Measurements from ENCODE around the gene MAN1C1.
"Not testable (repeated sequence)": the region's sequence is repeated elsewhere in the genome, so short reads cannot be mapped to it uniquely, and the experiment has no call there.

The MAN1C1 gene

DNA sequence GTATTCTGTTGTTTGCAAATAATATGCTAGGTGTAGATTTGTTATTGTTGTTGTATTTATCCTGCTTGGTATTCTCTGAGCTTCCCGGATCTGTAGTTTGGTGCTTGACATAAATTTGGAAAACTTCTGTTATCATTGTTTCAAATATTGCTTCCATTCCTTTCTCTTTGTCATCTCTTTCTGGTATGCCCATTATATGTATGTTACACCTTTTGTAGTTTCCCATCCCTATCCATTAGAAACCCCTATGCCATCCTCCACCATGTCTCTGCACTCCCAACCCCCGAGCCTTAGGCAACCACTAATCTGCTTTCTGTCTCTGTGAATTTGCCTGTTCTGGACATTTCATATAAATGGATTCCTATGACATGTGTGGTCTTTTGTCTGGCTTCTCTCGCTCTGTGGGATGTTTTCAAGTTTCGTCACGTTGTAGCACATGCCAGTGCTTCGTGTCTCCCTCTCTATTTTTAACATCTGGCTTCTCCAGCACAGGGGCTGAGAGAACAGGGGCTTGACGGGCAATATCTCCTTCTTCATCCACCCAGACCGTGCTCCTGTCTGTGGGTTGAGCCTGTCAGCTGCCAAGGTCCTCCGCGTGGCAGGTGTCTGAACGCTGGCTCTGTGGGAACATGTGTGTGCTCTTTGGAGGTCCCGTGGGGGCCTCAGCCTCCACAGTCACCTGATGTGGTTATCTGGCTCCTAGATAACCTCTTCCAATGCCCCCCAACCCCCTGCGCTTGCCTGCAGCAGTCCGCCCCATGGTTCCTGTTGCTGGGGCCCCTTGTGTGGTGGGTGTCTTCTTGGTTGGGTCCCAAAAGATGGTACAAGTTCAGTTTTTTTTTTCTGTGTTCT is 32.8 kb upstream of the MAN1C1 start:
- no peak for DNase-seq (ENCODE audit: low read depth in 2 of 2)

DNA sequence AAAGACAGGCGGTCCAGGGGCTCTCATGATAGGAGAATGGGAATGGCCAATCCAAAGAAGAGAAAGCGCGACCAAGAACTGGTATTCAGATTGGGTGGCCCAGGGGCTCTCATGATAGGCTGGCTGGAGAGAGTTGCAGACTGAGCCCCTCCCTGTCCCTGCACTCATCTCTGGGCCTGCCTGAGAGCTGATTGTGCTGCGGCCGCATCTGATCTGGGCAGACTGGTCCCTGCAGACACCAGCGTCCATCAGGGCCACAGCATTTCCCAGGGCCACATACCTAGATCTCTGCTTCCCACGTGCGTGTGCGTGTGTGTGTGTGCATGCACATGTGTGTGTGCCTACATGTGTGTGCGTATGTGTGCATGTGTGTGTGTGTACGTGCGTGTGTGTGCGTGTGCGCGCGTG is 30.4 kb upstream of the MAN1C1 start:
- no peak for DNase-seq (ENCODE audit: low read depth in 2 of 2)

DNA sequence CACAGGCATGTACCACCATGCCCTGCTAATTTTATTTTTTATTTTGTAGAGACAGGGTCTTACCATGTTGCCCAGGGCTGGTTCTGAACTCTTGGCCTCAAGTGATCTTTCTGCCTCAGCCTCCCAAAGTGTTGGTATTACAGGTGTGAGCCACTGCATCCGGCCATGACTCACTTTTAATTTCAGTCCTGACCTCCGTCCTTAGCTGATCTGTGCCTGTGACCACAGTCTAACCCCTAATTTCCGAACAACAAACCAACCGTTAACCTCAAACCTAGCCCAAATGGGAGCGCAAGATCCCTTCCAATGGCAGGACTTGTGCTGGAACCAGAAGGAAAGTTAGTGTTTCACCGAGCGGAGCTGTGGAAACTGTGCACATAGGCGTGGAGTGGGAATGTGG is 29.3 kb upstream of the MAN1C1 start:
- DNase-seq (ENCODE audit: low read depth in 2 of 2): no peak

DNA sequence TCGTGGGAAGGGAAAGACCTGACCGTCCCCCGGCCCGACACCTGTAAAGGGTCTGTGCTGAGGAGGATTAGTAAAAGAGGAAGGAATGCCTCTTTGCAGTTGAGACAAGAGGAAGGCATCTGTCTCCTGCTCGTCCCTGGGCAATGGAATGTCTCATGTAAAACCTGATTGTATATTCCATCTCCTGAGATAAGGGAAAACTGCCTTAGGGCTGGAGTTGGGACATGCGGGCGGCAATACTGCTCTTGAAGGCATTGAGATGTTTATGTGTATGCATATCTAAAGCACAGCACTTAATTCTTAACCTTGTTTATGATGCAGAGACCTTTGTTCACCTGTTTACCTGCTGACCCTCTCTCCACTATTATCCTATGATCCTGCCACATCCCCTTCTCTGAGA is 28.4 kb upstream of the MAN1C1 start:
- not testable (repeated sequence) for DNase-seq (ENCODE audit: low read depth in 2 of 2)

DNA sequence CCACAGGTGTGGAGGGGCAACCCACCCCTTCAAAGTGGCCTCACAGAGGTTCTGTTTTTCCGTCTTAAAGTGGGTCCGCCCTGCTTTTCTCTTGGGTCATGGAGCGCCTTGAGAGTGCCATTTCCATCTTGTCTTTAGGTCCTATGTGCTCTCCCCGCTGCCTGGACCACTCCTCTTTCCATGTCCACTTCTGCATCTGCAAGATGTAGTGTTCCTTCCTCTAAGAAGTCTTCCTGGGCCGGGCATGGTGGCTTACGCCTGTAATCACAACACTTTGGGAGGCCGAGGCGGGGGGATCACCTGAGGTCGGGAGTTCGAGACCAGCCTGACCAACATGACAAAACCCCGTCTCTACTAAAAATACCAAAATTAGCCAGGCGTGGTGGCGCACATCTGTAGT is 27.8 kb upstream of the MAN1C1 start:
- not testable (repeated sequence) for DNase-seq (ENCODE audit: low read depth in 2 of 2)

DNA sequence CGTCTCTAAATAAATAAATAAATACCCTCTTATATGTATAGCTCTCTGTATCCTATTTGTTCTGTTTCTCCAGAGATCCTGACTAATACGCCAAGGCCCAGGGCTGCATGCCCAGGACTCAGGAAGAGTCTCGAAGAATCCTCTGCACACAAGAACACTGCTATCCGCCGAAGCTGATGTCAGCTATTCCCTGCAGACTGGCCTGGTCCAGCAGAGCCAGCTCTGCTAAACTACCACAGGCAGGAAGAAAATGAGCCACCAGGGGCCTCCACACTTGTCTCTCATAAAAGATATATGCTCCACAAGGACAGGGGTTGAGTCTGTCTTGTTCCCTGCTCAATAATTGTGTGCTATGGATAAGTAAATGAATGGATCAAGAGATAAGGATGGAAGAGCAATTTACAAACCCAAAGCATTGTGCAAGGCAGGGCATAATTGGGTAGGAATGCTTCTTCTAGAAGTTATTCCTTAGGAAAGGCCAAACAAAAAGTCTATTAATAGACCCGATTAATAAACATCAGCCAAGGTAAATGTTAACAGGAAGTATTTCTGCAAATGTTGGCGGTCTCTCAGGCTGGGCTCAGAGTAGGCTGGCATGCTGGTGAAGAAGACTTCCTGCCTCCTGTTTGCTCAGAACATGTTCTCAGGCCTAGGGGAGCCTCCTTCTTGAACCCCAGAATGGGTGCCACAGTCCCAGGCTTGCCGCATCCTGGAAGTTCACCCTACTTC is 26.3 kb upstream of the MAN1C1 start:
- no peak for DNase-seq (ENCODE audit: low read depth in 2 of 2)

DNA sequence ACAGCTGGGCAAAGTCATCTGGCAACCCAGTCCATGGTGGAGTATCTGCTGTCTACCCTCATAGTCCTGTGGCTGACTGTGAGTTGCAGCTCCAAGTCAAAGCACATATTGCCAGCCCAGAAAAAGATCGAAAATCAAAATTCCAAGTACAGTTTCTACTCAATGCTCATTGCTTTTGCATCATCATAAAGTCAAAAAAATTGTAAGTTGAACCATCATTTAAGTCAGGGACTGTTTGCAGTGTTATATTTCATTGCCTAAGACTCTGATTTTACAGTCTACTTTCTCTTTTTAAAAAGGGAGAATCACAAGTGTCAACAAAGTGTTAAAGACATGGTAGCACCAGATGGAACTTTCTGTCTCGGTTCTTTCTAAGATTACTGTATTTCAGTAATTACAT is 22.7 kb upstream of the MAN1C1 start:
- DNase-seq (ENCODE audit: low read depth in 2 of 2): no peak

DNA sequence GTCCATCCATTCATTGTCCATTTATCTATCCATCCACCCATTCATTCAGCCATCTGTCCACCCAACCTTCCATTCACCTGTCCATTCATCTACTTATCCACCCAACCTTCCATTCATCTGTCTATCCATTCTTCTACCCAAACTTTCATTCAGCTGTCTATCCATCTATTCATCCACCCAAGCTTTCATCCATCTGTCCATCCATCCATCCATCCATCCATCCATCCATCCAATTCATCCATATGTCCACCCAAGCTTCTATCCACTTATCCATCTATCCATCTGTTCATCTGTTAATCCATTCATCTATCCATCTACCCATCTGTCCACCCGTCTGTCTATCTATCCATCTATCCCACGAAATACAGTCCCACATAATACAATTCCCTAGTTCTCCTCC is 21.6 kb upstream of the MAN1C1 start:
- no peak for DNase-seq (ENCODE audit: low read depth in 2 of 2)

DNA sequence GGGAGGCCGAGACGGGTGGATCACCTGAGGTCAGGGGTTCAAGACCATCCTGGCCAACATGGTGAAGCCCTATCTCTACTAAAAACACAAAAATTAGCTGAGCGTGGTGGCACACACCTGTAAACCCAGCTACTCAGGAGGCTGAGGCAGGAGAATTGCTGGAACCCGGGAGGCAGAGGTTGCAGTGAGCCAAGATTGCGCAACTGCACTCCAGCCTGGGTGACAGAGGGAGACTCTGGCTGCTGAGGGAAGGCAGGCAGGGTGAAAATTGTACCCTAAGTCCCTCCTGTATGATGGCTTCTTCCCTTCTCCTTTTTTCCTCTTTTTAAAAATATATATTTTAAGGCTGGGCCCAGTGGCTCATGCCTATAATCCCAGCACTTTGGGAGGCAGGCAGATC is 19.9 kb upstream of the MAN1C1 start:
- not testable (repeated sequence) for DNase-seq (ENCODE audit: low read depth in 2 of 2)

DNA sequence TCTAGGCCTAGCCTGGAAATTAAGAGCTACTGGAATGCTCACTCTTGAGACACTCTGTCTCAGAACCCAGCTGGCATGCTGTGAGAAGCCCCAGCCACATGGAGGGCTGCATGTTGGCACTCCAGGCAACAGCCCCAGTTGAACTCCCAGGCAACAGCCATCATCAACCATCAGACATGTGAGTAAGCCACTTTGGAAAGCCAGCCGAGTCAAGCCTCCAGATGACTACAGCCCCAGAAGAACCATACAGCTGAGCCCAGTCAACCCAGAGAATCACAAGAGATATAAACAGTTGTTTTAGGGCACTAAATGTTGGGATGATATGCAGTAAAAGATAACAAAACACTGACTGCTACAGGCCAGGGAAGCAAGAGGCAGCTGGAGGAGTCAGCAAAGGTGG is 17.7 kb upstream of the MAN1C1 start:
- DNase-seq (ENCODE audit: low read depth in 2 of 2): no peak

DNA sequence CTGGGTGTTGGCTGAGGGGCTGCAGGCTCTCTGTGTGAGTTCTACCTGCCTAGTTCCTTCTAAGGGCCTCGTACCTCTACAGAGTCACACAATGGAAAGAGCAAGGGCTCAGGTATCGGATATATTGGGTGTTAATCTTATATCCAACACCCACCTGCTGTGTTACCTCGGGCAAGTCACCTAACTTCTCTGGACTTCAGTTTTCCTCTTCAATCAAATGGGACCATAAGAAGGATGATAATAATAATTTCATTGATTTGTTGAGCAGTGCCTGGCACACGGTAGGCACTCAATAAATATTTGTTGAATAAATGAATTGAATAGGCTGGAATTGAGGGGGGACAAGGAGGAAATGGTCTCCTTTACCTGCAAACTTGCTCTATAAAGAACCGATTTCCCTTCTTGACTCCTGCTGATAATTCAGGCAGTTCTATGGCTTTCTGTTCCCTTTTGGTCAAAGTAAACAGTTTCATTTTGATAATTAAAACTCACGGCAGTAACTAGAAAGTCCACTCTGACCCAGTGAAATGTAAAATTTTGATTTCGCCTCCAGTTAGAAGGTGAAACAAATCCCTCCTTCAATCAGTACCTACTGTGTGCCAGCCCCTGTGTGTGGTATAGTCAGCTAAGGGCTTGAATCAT is 16.5 kb upstream of the MAN1C1 start:
- DNase-seq (ENCODE audit: low read depth in 2 of 2): no peak

DNA sequence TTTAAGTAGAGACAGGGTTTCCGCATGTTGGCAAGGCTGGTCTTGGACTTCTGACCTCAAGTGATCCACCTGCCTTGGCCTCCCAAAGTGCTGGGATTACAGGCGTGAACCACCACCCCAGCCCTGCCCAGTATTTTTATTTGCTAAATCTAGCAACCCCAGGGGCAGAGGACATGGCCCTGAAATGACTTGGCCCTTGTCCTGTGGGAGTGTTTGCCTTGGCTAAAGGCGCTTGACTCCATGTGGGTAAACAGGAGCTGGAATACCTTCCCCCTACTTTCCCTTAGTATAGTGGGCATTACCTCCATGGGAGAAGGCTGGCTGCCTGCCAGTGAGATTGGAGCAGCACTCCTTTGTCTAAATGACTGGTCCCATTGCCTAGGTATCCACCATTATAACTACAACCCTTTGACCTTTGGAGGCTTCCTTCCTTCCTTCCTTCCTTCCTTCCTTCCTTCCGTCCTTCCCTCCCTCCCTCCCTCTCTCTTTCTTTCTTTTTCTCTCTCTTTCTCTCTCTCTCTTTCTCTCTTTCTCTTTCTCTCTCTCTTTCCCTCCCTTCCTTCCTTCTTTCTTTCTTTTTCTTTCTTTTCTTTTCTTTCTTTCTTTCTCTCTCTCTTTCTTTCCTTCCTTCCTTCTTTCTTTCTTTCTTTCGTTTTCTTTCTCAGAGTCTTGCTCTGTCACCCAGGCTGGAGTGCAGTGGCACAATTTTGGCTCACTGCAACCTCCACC is 15.5 kb upstream of the MAN1C1 start:
- not testable (repeated sequence) for DNase-seq (ENCODE audit: low read depth in 2 of 2)

DNA sequence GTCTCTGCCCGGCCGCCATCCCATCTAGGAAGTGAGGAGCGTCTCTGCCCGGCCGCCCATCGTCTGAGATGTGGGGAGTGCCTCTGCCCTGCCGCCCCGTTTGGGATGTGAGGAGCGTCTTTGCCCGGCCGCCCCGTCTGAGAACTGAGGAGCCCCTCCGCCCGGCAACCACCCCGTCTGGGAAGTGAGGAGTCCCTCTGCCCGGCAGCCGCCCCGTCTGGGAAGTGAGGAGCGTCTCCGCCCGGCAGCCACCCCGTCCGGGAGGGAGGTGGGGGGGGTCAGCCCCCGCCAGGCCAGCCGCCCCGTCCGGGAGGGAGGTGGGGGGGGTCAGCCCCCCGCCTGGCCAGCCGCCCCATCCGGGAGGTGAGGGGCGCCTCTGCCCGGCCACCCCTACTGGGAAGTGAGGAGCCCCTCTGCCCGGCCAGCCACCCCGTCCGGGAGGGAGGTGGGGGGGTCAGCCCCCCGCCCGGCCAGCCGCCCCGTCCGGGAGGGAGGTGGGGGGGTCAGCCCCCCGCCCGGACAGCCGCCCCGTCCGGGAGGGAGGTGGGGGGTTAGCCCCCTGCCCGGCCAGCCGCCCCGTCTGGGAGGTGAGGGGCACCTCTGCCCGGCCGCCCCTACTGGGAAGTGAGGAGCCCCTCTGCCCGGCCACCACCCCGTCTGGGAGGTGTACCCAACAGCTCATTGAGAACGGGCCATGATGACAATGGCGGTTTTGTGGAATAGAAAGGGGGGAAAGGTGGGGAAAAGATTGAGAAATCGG is 12.6 kb upstream of the MAN1C1 start:
- not testable (repeated sequence) for DNase-seq (ENCODE audit: low read depth in 2 of 2)

DNA sequence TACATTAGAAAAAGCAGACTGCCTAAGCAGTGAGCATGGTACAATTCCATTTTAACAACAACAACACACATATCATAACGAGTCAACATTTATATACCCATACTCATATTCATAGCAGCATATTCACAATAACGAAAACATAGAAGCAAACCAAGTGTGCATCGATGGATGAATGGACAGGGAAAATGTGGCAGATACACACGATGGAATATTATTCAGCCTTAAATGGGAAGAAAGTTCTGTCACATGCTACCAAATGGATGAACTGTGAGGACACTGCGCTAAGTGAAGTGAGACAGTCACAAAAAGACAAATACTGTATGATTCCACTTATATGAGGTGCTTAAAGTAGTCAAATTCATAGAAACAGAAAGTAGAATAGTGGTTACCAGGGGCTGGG is 9.5 kb upstream of the MAN1C1 start:
- DNase-seq (ENCODE audit: low read depth in 2 of 2): no peak

DNA sequence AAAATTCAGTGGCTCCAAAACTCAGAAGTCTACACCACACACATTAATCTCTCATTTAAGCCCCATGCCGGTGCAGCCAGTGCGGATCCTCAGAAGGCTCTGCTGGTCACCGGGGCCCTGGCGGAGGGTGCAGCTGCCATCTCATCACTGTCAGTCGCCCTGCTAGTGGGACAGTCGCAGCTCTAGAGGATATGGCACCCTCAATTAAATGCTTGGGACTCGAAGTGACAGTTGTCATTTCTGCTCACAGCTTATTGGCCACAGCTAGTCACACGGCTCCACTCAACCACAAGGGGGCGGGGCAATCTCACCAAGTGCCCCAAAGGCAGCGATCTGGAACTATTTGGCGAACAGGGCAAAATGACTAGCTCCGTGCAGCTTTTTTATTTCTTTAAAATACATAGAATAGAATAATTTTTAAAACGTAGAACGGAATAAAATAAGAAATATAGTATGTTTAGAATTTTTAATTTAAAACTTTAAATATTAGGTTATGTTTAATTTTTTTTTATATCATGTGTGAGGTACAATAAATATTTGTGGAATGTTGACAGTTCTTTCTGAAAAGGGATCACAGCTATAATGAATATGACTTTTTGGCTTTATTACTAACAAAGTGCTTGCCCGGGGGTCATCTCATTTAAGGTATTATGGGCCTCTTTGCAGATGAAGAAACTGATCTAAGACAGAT is 8.0 kb upstream of the MAN1C1 start:
- peak; percentile 28 to 47 for DNase-seq (ENCODE audit: low read depth in 2 of 2)

DNA sequence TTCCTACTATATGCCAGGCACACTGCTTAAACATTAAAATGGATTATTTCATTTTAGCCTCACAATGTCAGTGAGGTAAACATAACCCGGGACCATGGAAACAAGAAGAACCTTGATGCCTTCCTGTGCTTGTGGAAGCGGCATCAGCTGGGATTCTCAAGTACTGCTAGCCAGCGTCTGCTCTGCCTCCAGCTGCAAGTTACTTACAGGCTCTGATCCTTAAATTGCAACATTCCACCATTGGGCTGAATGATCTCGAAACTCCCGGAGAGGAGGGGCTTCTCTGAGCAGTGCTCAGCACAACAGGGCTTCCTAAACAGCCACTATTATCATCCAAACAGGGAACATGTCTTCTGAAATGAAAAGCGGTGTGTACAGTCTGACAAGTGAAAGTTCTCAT is 6.7 kb upstream of the MAN1C1 start:
- DNase-seq (ENCODE audit: low read depth in 2 of 2): no peak

DNA sequence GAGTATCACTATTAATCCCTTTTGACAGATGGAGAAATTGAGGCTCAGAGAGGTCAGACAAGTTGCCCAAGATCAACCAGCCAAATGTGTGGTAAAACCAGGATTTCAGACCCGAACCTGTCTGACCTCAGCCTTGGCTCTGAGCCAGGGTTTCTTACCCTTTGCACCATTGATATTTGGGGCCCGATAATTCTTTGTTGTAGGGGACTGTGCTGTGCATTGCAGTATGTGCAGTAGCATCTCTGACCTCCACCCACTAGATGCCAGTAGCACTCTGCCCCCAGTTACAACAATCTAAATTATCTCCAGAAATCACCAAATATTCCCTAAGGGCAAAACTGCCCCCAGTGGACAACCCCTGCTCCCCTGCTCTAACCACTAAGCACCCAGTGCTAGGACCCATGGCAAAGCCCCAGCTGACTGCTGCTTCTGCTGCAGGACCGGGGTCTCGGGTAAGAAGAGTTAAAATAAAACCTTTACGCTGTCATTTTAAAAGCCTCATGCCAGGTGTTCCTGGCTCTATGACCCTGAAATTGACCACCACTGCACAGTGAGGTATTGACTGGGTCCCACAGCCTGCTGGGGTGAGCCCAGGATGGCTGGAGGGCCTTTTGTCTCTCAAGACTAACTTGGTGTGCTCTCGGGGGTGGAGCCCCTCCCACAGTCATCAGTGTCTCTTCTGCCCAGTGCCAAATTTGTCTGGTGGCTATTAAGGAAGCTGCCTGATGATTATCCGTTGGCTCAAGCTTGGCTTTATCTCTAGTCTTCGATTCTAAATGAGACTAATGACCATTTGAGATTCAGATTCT is 5.6 kb upstream of the MAN1C1 start:
- no peak for DNase-seq (ENCODE audit: low read depth in 2 of 2)

DNA sequence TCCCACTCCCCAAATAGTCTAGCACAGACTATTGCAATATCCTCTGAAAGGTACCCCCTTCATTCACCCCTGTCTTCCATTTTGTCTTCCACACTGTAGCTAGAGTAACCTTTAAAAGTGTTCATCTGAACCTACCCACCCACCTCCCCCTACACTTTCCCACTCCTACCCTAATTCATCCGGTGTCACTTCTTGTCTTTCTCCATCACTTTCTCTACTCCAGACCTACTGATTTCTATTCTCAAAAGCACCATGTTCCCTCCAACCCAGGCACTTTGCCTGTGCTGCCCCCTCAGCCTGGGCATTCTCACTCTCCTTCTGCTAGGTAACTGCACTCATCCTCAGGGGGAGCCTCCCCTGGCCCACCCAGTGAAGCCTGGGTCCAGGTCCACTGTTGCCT is 4.7 kb upstream of the MAN1C1 start:
- no peak for DNase-seq (ENCODE audit: low read depth in 2 of 2)

DNA sequence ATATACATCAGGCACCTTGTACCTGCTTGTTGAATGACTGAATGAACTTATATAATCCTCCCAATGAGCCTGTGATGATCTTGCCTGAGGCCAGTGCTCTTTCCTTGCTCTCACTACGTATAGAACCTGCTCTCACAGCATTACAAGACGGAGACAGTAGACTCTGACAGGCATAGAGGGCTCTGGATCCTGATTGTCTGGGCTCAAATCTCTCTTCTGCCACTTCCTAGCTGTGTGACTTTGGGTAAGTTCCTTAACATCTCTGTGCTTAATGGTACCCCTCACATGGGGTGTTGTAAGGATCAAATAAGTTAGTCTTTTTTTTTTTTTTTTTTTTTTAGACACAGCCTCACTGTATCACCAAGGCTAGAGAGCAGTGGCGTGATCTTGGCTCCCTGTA is 4.2 kb upstream of the MAN1C1 start:
- no peak for DNase-seq (ENCODE audit: low read depth in 2 of 2)

DNA sequence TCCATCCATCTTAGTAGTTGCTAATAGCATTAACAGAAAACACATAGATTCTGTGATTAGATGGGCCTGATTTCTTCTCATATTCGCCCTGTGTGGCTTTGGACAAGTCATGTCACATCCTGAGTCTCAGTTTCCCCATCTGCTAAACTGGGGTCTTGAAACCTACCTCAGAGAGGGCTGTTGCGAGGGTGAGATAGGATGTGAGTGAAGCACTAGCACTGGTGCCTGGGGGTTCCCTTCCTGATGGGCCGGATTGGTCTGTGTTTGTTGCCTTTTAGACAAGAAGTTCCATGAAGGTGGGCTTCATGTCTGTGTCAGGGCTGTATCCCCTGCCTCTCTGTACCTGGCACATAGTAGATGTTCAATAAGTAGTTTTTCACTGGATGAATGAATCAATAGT is 3.5 kb upstream of the MAN1C1 start:
- no peak for DNase-seq (ENCODE audit: low read depth in 2 of 2)

Measured in fibroblast of skin of left quadriceps (primary cell).